Psoas muscle (tissue), 8 donors: ENCODE data around the gene ADAMTSL3. TPM values are rescaled to one million over a fixed set of nuclear protein-coding genes. Genes with fewer than 3 reads are reported as not detected.

Source experiments
- ATAC-seq, 4 donors: fragments of 200-7000 bp; cut with Tn5 transposase; one replicate each; pipeline ENCODE4 v1.9.1; 2020; ENCODE audit warnings: moderate library complexity in 3 of 4, mild to moderate bottlenecking in 2 of 4
- DNase-seq, 2 donors: peaks; one replicate each; pipeline ENCODE4 v3.0.0-alpha.2; 2020
- H3K27ac ChIP-seq: fragments of 200-600 bp; one replicate; pipeline ENCODE4 v1.8.0; 2022
- H3K27me3 ChIP-seq, 3 donors: fragments of 200-600 bp in 1 of 3; one replicate each; pipeline versions ENCODE4 v1.6.1 to v1.8.0; 2013 to 2022; ENCODE audit warnings: low read length in 2 of 3, mild to moderate bottlenecking in 2 of 3, moderate library complexity in 1 of 3; ENCODE audit not compliant: insufficient read depth in 3 of 3
- H3K36me3 ChIP-seq, 2 donors: fragments of 200-600 bp in 1 of 2; one replicate each; pipeline versions ENCODE4 v1.6.1 to v1.8.0; 2013 to 2022; ENCODE audit warnings: low read depth in 1 of 2, mild to moderate bottlenecking in 1 of 2, moderate library complexity in 1 of 2; ENCODE audit not compliant: insufficient read depth in 1 of 2
- H3K4me1 ChIP-seq: fragments of 200-600 bp; one replicate; pipeline ENCODE4 v1.8.0; 2022
- H3K4me3 ChIP-seq: fragments of 200-600 bp; one replicate; pipeline ENCODE4 v1.8.0; 2022; ENCODE audit warnings: mild to moderate bottlenecking
- H3K9me3 ChIP-seq: fragments of 200-600 bp; one replicate; pipeline ENCODE4 v1.8.0; 2022
- CTCF ChIP-seq: fragments of 200-600 bp; IDR thresholded peaks from one replicate; pipeline ENCODE4 v1.8.0; 2022; ENCODE audit warnings: antibody characterized with exemption
- WGBS, 3 donors: extraction: QIAGEN DNeasy Blood & Tissue Kit; methylation state at CpG; one replicate each; pipeline versions ENCODE4 v1.1.6 to v1.1.7; 2013; 5-methylcytosine and 5-hydroxymethylcytosine counted together
- intact Hi-C, 2 donors: fragments of 100-400 bp; cut with DNase I; formaldehyde crosslinking; loops; one replicate each; pipeline versions ENCODE4 v1.11.0 to v1.14.2; 2022
- polyA plus RNA-seq, 3 donors: library from polyadenylated mRNA; stranded (reverse); fragments of 200-250 nt; gene quantifications; one replicate each; pipeline ENCODE4 v1.2.3, GENCODE V29; 2013
- total RNA-seq, 4 donors: library from RNA; stranded (reverse); fragmentation: NEBNext Ultra II Directional in 2 of 4; extraction: Animal tissue kit (Norgen Biotek cat#: 25700) in 2 of 4; gene quantifications; one replicate each; pipeline versions ENCODE4 v1.2.1 to v1.2.4, GENCODE V29; 2021 to 2023
- donor health status: healthy with polysubstance abuse.
- donor health status: DM: no; HTN: no; CAD: no; lungs with moderate emphysema.
- donor health status: Bipolar disorder and iron deficiency.
- donor health status: healthy.
- donor health status: DM: yes; HTN: yes; CAD: no.
- donor health status: DM: no; HTN: no; CAD: no.
- donor health status: DM: no; HTN: no; CAD: no.
- donor health status: DM: yes; HTN: yes; CAD: no.

Gene ADAMTSL3
- total and polyA plus RNA-seq, 7 donors: 0.35 to 12.8 (median 2.1) TPM

- ATAC-seq: no peak
- WGBS, 3 donors: 54 to 75% (median 68%) methylated on average over 5 of the region's 5 CpGs
- peaks cover 3% of the 10 kb centered on the region for H3K9me3 ChIP-seq
- TF ChIP-seq CTCF: no peak
- no peak for DNase-seq
- H3K36me3 ChIP-seq: peaks cover 0 to 4% of the 10 kb centered on the region in 2 donors
- no peaks in the 10 kb centered on the region for H3K4me1 ChIP-seq
- H3K27me3 ChIP-seq: no peaks in the 10 kb centered on the region
- H3K27ac ChIP-seq: no peak overlapping the region
- intact Hi-C loops: no loop called here
- no peak overlapping the region for H3K4me3 ChIP-seq
Measured at GRCh38 chr15:83905556-83906273, 251.8 kb downstream of the ADAMTSL3 start.

- 63 to 92% (median 78%) methylated on average over 3 of the region's 3 CpGs for WGBS, 3 donors
- no peak for DNase-seq
- Histone ChIP-seq H3K27ac (no peak overlapping the region), H3K36me3 (peaks cover 0 to 4% of the 10 kb centered on the region in 2 donors), H3K27me3 (no peaks in the 10 kb centered on the region), H3K9me3 (peaks cover 3% of the 10 kb centered on the region), H3K4me3 (no peak overlapping the region), H3K4me1 (no peaks in the 10 kb centered on the region)
- intact Hi-C loops: no loop called here
- no peak for ATAC-seq
- no peak for TF ChIP-seq CTCF
Measured at GRCh38 chr15:83911345-83911744, 257.4 kb downstream of the ADAMTSL3 start.

GRCh38 chr15:83912343-83912742, 258.4 kb downstream of the ADAMTSL3 start:
- WGBS, 3 donors: 50 to 73% (median 52%) methylated on average over 2 of the region's 2 CpGs
- intact Hi-C loops: no loop called here
- no peaks in the 10 kb centered on the region for H3K27me3 ChIP-seq

GRCh38 chr15:83913034-83913632, 259.2 kb downstream of the ADAMTSL3 start:
- intact Hi-C loops: no loop called here
- TF ChIP-seq CTCF: no peak
- H3K27ac ChIP-seq: no peak overlapping the region
- DNase-seq: no peak
- 84 to 94% (median 92%) methylated on average over 14 of the region's 14 CpGs for WGBS, 3 donors
- no peaks in the 10 kb centered on the region for H3K27me3 ChIP-seq
- peaks cover 0 to 4% of the 10 kb centered on the region in 2 donors for H3K36me3 ChIP-seq
- no peaks in the 10 kb centered on the region for H3K4me1 ChIP-seq
- ATAC-seq: no peak
- no peak overlapping the region for H3K4me3 ChIP-seq
- H3K9me3 ChIP-seq: peaks cover 3% of the 10 kb centered on the region

More at GRCh38 chr15:83912343-83912742, 258.4 kb downstream of the ADAMTSL3 start:
- Histone ChIP-seq H3K4me1 (no peaks in the 10 kb centered on the region), H3K4me3 (no peak overlapping the region), H3K36me3 (peaks cover 0 to 4% of the 10 kb centered on the region in 2 donors), H3K27ac (no peak overlapping the region), H3K9me3 (peaks cover 3% of the 10 kb centered on the region)
- TF ChIP-seq CTCF: no peak
- no peak for ATAC-seq
- DNase-seq: no peak
